SU-DHL-6 (cell line): ENCODE measurements around the gene SOBP.

Experiments
- H2AFZ ChIP-seq: fragments of 200-600 bp; sonication (generic); 2 replicates; pipeline ENCODE4 v1.6.1; 2014; ENCODE audit warnings: low read depth, mild to moderate bottlenecking, moderate library complexity, mixed read lengths, antibody characterized with exemption, low read length; ENCODE audit not compliant: severe bottlenecking
- H3F3A ChIP-seq: fragments of 200-600 bp; shearing (Covaris generic); 2 replicates; pipeline ENCODE4 v1.6.0; 2016; ENCODE audit warnings: antibody characterized with exemption, mild to moderate bottlenecking; ENCODE audit not compliant: insufficient read depth
- H3K27ac ChIP-seq: fragments of 200-600 bp; sonication (generic); 2 replicates; pipeline ENCODE4 v1.5.1; 2016; ENCODE audit warnings: low read depth, mild to moderate bottlenecking, low read length, moderate library complexity, mixed read lengths
- H3K27me3 ChIP-seq: fragments of 200-600 bp; sonication (generic), shearing (Covaris generic); 2 replicates; pipeline ENCODE4 v1.6.0; 2014; ENCODE audit warnings: mild to moderate bottlenecking, low read length
- H3K36me3 ChIP-seq: fragments of 200-600 bp; sonication (generic); 2 replicates; pipeline ENCODE4 v1.6.1; 2014; ENCODE audit warnings: mild to moderate bottlenecking, low read length, mixed read lengths
- H3K4me2 ChIP-seq: fragments of 300-600, 200-600 bp; shearing (Covaris generic), sonication (generic); 2 replicates; pipeline ENCODE4 v1.6.0; 2014; ENCODE audit warnings: low read length, low read depth, mild to moderate bottlenecking; ENCODE audit not compliant: poor library complexity, severe bottlenecking
- H3K4me3 ChIP-seq: fragments of 200-600 bp; sonication (generic); 2 replicates; pipeline ENCODE4 v1.5.1; 2014; ENCODE audit warnings: antibody characterized with exemption, low read length, mild to moderate bottlenecking, mixed read lengths; ENCODE audit not compliant: insufficient read depth, poor library complexity, severe bottlenecking
- H3K79me2 ChIP-seq: fragments of 200-600 bp; sonication (generic); 2 replicates; pipeline ENCODE4 v1.6.1; 2014; ENCODE audit warnings: mild to moderate bottlenecking, low read length, moderate library complexity; ENCODE audit not compliant: insufficient read depth
- H3K9ac ChIP-seq: fragments of 200-600 bp; sonication (generic); 2 replicates; pipeline ENCODE4 v1.7.0; 2014; ENCODE audit warnings: mild to moderate bottlenecking, low read length
- H3K9me2 ChIP-seq: fragments of 200-600 bp; sonication (generic); replicated peaks from 2 replicates; pipeline ENCODE4 v1.6.1; 2014; ENCODE audit warnings: low read length; ENCODE audit not compliant: insufficient read depth
- H3K9me3 ChIP-seq: fragments of 200-600 bp; sonication (generic); 2 replicates; pipeline ENCODE4 v1.6.1; 2014; ENCODE audit warnings: low read length, mixed read lengths; ENCODE audit not compliant: insufficient read depth
- H4K20me1 ChIP-seq: fragments of 200-600 bp; sonication (generic); 2 replicates; pipeline ENCODE4 v1.6.1; 2014; ENCODE audit warnings: low read depth, mild to moderate bottlenecking, antibody characterized with exemption, low read length, moderate library complexity, mixed read lengths
- CTCF ChIP-seq: fragments of 200-600 bp; sonication (generic); IDR thresholded peaks from one replicate; pipeline ENCODE4 v1.5.1; 2017; ENCODE audit warnings: antibody characterized with exemption, mild to moderate bottlenecking, low read length, moderate library complexity; ENCODE audit not compliant: insufficient read depth, poor library complexity, severe bottlenecking
- EZH2phosphoT487 ChIP-seq: fragments of 200-600 bp; sonication (generic), shearing (Covaris generic); conservative IDR thresholded peaks from 2 replicates; pipeline ENCODE4 v1.6.1; 2018; ENCODE audit warnings: mild to moderate bottlenecking, antibody characterized with exemption, low read length, moderate library complexity, mixed read lengths

SOBP gene

GRCh38 chr6:107489636-107490565 is at the start of gene SOBP:
Gene SOBP (plus strand): TSS chr6:107490117. CDS start chr6:107490617, 500 bp downstream.
- peak within 1 kb of the TSS; percentile 79 for H2AFZ ChIP-seq
- H3K9me3 ChIP-seq = no peaks in the 10 kb centered on the region
- H3K36me3 ChIP-seq = 0 out of 2 replicates have a peak, but pooled peaks cover 6% of the 10 kb centered on the region
- peak within 1 kb of the TSS; percentile 71 for H3K27ac ChIP-seq
- H3F3A ChIP-seq = peaks cover 17% of the 10 kb centered on the region
- H3K4me3 ChIP-seq = peak within 1 kb of the TSS; percentile 96
- H3K9me2 ChIP-seq = no peaks in the 10 kb centered on the region
- peaks cover 4% of the 10 kb centered on the region; the same call in 1 of the 2 replicates for H4K20me1 ChIP-seq
- peak within 1 kb of the TSS; percentile 90 for H3K9ac ChIP-seq
- TF ChIP-seq EZH2phosphoT487 (no peak), CTCF (peak; percentile 14)
- peaks cover 46% of the 10 kb centered on the region for H3K79me2 ChIP-seq
- peak within 1 kb of the TSS; percentile 75 for H3K4me2 ChIP-seq
- no peaks in the 10 kb centered on the region for H3K27me3 ChIP-seq

GRCh38 chr6:107440936-107441335 is 49.0 kb upstream of the SOBP start:
- no peaks in the 10 kb centered on the region for H3K9me3 ChIP-seq
- H4K20me1 ChIP-seq = no peaks in the 10 kb centered on the region
- H3K27ac ChIP-seq = no peak overlapping the region
- peaks cover 6% of the 10 kb centered on the region for H3K36me3 ChIP-seq
- H2AFZ ChIP-seq = no peak overlapping the region
- no peak overlapping the region for H3K4me3 ChIP-seq
- TF ChIP-seq EZH2phosphoT487 (no peak), CTCF (no peak)
- H3K4me2 ChIP-seq = no peak overlapping the region
- no peak overlapping the region for H3K9ac ChIP-seq
- no peaks in the 10 kb centered on the region for H3K9me2 ChIP-seq
- no peaks in the 10 kb centered on the region; the same call in none of the 2 replicates for H3K79me2 ChIP-seq
- H3F3A ChIP-seq = no peaks in the 10 kb centered on the region
- no peaks in the 10 kb centered on the region for H3K27me3 ChIP-seq

GRCh38 chr6:107441682-107442081 is 48.2 kb upstream of the SOBP start:
- no peak overlapping the region for H3K9ac ChIP-seq
- no peaks in the 10 kb centered on the region for H3K9me3 ChIP-seq
- H3K36me3 ChIP-seq = peaks cover 6% of the 10 kb centered on the region
- H3F3A ChIP-seq = no peaks in the 10 kb centered on the region
- peaks cover 5% of the 10 kb centered on the region; the same call in 1 of the 2 replicates for H3K79me2 ChIP-seq
- H3K27me3 ChIP-seq = no peaks in the 10 kb centered on the region
- no peak overlapping the region for H3K27ac ChIP-seq
- H3K4me2 ChIP-seq = no peak overlapping the region
- H2AFZ ChIP-seq = no peak overlapping the region
- no peak for TF ChIP-seq EZH2phosphoT487
- H3K4me3 ChIP-seq = no peak overlapping the region
- no peaks in the 10 kb centered on the region for H3K9me2 ChIP-seq
- no peaks in the 10 kb centered on the region for H4K20me1 ChIP-seq
